HCT116 (cell line): ENCODE results near the gene RIN3. TPM values are rescaled to one million over a fixed set of nuclear protein-coding genes. Genes with fewer than 3 reads are reported as not detected.

Source experiments
- ATAC-seq: fragments of 200-7000 bp; cut with Tn5 transposase; 2 replicates; pipeline ENCODE4 v1.9.1; 2020; ENCODE audit warnings: mild to moderate bottlenecking, moderate library complexity
- BruUV-seq: library from RNA; stranded (reverse); fragments of 400-500 nt; replicated peaks from 2 replicates; lab custom pipeline; 2021; lab: Mats Ljungman, UMichigan
- CTCF ChIA-PET: fragments of 300-600 bp; sonication (Branson Sonifier 250); formaldehyde crosslinking; loops from one replicate; lab custom pipeline; 2021; ENCODE audit warnings: antibody characterized with exemption; lab: Charles Lee
- POLR2A ChIA-PET: fragments of 300-600, 350-600 bp; sonication (Branson Sonifier 250); formaldehyde crosslinking; loops from one replicate; lab custom pipeline; 2021; ENCODE audit warnings: antibody characterized with exemption; lab: Charles Lee
- RAD21 ChIA-PET, 2 experiments: fragments of 300-600 bp; sonication (Branson Sonifier 250); formaldehyde crosslinking; loops; one replicate each; lab custom pipeline; 2023; ENCODE audit warnings: low total read pairs in 2 of 2; ENCODE audit not compliant: uncharacterized antibody in 2 of 2, unreplicated experiment in 2 of 2, low non-redundant PET in 1 of 2; lab: Charles Lee
- DNase-seq: peaks from one replicate; pipeline ENCODE4 v3.0.0-alpha.2; 2010; ENCODE audit warnings: low read depth, low spot score
- H2AFZ ChIP-seq: fragments of 200-600 bp; shearing (Covaris generic), sonication (generic); 2 replicates; pipeline ENCODE4 v1.6.1; 2017; ENCODE audit warnings: low read depth, mixed run types, mixed read lengths, antibody characterized with exemption, low read length; ENCODE audit not compliant: poor library complexity, severe bottlenecking
- H3K27ac ChIP-seq: 2 replicates; pipeline ENCODE4 v1.5.1; 2012; ENCODE audit warnings: low read depth, low read length
- H3K27me3 ChIP-seq: fragments of 200-600 bp; sonication (generic); 2 replicates; pipeline ENCODE4 v1.6.1; 2016; ENCODE audit warnings: mixed run types, low read length, mixed read lengths; ENCODE audit not compliant: insufficient read depth
- H3K36me3 ChIP-seq, 2 experiments: fragments of 200-500 bp in 1 of 2; fragments of 200-600 bp in 1 of 2; sonication (Bioruptor generic) in 1 of 2; sonication (generic) in 1 of 2; 2 replicates each; pipeline versions ENCODE4 v1.5.1 to v1.6.1; 2014 to 2016; ENCODE audit warnings: low read length in 2 of 2, inconsistent platforms in 1 of 2, mixed read lengths in 1 of 2, mixed run types in 1 of 2; ENCODE audit not compliant: insufficient read depth in 2 of 2, control insufficient read depth in 1 of 2
- H3K4me1 ChIP-seq, 2 experiments: fragments of 200-600 bp in 1 of 2; sonication (generic) in 1 of 2; 2 replicates each; pipeline versions ENCODE4 v1.5.1 to v1.6.1; 2012 to 2017; ENCODE audit warnings: low read length in 2 of 2, inconsistent platforms in 1 of 2, mild to moderate bottlenecking in 1 of 2, mixed read lengths in 1 of 2, mixed run types in 1 of 2, moderate library complexity in 1 of 2; ENCODE audit not compliant: insufficient read depth in 2 of 2, control insufficient read depth in 1 of 2
- H3K4me2 ChIP-seq: fragments of 200-600 bp; sonication (generic); 2 replicates; pipeline ENCODE4 v1.6.1; 2017; ENCODE audit warnings: mixed run types, low read length, mixed read lengths
- H3K4me3 ChIP-seq, 2 experiments: fragments of 200-600 bp in 1 of 2; sonication (generic) in 1 of 2; replicated peaks in 1 of 2; 2 replicates each; pipeline ENCODE4 v1.5.1; 2011 to 2016; ENCODE audit warnings: low read length in 2 of 2, control low read depth in 1 of 2, low read depth in 1 of 2, mild to moderate bottlenecking in 1 of 2, mixed read lengths in 1 of 2, mixed run types in 1 of 2
- H3K79me2 ChIP-seq: fragments of 200-600 bp; sonication (generic); 2 replicates; pipeline ENCODE4 v1.6.1; 2017; ENCODE audit warnings: mild to moderate bottlenecking, mixed run types, low read length, moderate library complexity, mixed read lengths; ENCODE audit not compliant: insufficient read depth
- H3K9ac ChIP-seq: fragments of 200-600 bp; sonication (generic); 2 replicates; pipeline ENCODE4 v1.6.1; 2016; ENCODE audit warnings: low read length, mixed read lengths
- H3K9me2 ChIP-seq: fragments of 200-600 bp; sonication (generic), shearing (Covaris generic); 2 replicates; pipeline ENCODE4 v1.6.1; 2017; ENCODE audit warnings: mixed run types, mild to moderate bottlenecking, moderate library complexity; ENCODE audit not compliant: insufficient read depth
- H3K9me3 ChIP-seq, 2 experiments: fragments of 200-500 bp in 1 of 2; fragments of 200-600 bp in 1 of 2; sonication (Bioruptor generic) in 1 of 2; sonication (generic) in 1 of 2; 2 replicates each; pipeline ENCODE4 v1.6.1; 2014 to 2017; ENCODE audit warnings: low read length in 2 of 2, mixed read lengths in 2 of 2, inconsistent platforms in 1 of 2, low read depth in 1 of 2, mild to moderate bottlenecking in 1 of 2, mixed run types in 1 of 2, moderate library complexity in 1 of 2; ENCODE audit not compliant: control insufficient read depth in 1 of 2, insufficient read depth in 1 of 2
- H4K20me1 ChIP-seq: fragments of 200-600 bp; sonication (generic), shearing (Covaris generic); 2 replicates; pipeline ENCODE4 v1.6.1; 2017; ENCODE audit warnings: mixed run types, mild to moderate bottlenecking, moderate library complexity; ENCODE audit not compliant: insufficient read depth
- CBX3 ChIP-seq: IDR thresholded peaks from 2 replicates; pipeline ENCODE4 v1.6.1; 2012; ENCODE audit warnings: low read depth
- EGR1 ChIP-seq: IDR thresholded peaks from 2 replicates; pipeline ENCODE4 v1.6.1; 2012; ENCODE audit warnings: low read depth
- ELF1 ChIP-seq: IDR thresholded peaks from 2 replicates; pipeline ENCODE4 v1.6.1; 2012; ENCODE audit warnings: low read depth, borderline replicate concordance
- EZH2phosphoT487 ChIP-seq: fragments of 200-600 bp; IDR thresholded peaks from 2 replicates; pipeline ENCODE4 v1.6.1; 2018; ENCODE audit warnings: antibody characterized with exemption, borderline replicate concordance
- JUND ChIP-seq: IDR thresholded peaks from 2 replicates; pipeline ENCODE4 v1.6.1; 2012
- POLR2A ChIP-seq: IDR thresholded peaks from 2 replicates; pipeline ENCODE4 v1.7.0; 2011; ENCODE audit warnings: borderline replicate concordance; ENCODE audit not compliant: insufficient read depth, insufficient read length; ENCODE audit errors: extremely low read depth
- POLR2AphosphoS5 ChIP-seq: IDR thresholded peaks from 2 replicates; pipeline ENCODE4 v1.6.1; 2011; ENCODE audit warnings: mild to moderate bottlenecking, low read depth, low read length, moderate library complexity
- RAD21 ChIP-seq: IDR thresholded peaks from 2 replicates; pipeline ENCODE4 v1.6.1; 2012; ENCODE audit warnings: low read depth, mild to moderate bottlenecking
- SIN3A ChIP-seq: IDR thresholded peaks from 2 replicates; pipeline ENCODE4 v1.6.1; 2012; ENCODE audit warnings: low read depth
- SP1 ChIP-seq: IDR thresholded peaks from 2 replicates; pipeline ENCODE4 v1.6.1; 2012; ENCODE audit warnings: low read depth
- SRF ChIP-seq: IDR thresholded peaks from 2 replicates; pipeline ENCODE4 v1.6.1; 2012; ENCODE audit warnings: low read depth
- TCF7L2 ChIP-seq: IDR thresholded peaks from 2 replicates; pipeline ENCODE4 v1.7.0; 2011; ENCODE audit warnings: borderline replicate concordance, inconsistent platforms; ENCODE audit not compliant: insufficient read depth, insufficient read length; ENCODE audit errors: extremely low read depth
- YY1 ChIP-seq: IDR thresholded peaks from 2 replicates; pipeline ENCODE4 v1.6.1; 2011; ENCODE audit warnings: low read length, low read depth, moderate library complexity, mild to moderate bottlenecking; ENCODE audit not compliant: insufficient replicate concordance; ENCODE audit errors: extremely low read depth
- ZNF274 ChIP-seq: fragments of 200-500 bp; sonication (Bioruptor generic); IDR thresholded peaks from 2 replicates; pipeline ENCODE4 v1.6.1; 2014; ENCODE audit warnings: mild to moderate bottlenecking, low read depth, low read length, inconsistent platforms
- intact Hi-C: fragments of 100-400 bp; cut with micrococcal nuclease; formaldehyde crosslinking; loops from 2 replicates; pipeline ENCODE4 v1.10.0; 2022
- total RNA-seq: library from RNA; stranded (reverse); gene quantifications from one replicate; pipeline ENCODE4 v1.2.1, GENCODE V29; 2021; ENCODE audit not compliant: unreplicated experiment
- TF ChIP-seq, protein P1 (sequence below): IDR thresholded peaks from 2 replicates; pipeline ENCODE4 v1.6.1; 2011; ENCODE audit warnings: mild to moderate bottlenecking, low read length, moderate library complexity; ENCODE audit not compliant: insufficient replicate concordance; ENCODE audit errors: extremely low read depth
- TF ChIP-seq, protein P2 (sequence below): IDR thresholded peaks from 2 replicates; pipeline ENCODE4 v1.6.1; 2012
- TF ChIP-seq, protein P3 (sequence below), 3 experiments: fragments of 200-600 bp in 1 of 3; sonication (generic) in 1 of 3; IDR thresholded peaks in 2 of 3; conservative IDR thresholded peaks in 1 of 3; 2 replicates each; pipeline ENCODE4 v1.5.1; 2012 to 2017; ENCODE audit warnings: low read depth in 2 of 3, low read length in 2 of 3, antibody characterized with exemption in 1 of 3, borderline replicate concordance in 1 of 3, control low read depth in 1 of 3, mild to moderate bottlenecking in 1 of 3, mixed read lengths in 1 of 3, mixed run types in 1 of 3, moderate library complexity in 1 of 3; ENCODE audit not compliant: insufficient read depth in 1 of 3
- TF ChIP-seq, protein P4 (sequence below): IDR thresholded peaks from 2 replicates; pipeline ENCODE4 v1.6.1; 2012; ENCODE audit warnings: low read depth

Gene RIN3
- total RNA-seq, 1 experiment from 2014 or later, result 22.2 TPM

DNA sequence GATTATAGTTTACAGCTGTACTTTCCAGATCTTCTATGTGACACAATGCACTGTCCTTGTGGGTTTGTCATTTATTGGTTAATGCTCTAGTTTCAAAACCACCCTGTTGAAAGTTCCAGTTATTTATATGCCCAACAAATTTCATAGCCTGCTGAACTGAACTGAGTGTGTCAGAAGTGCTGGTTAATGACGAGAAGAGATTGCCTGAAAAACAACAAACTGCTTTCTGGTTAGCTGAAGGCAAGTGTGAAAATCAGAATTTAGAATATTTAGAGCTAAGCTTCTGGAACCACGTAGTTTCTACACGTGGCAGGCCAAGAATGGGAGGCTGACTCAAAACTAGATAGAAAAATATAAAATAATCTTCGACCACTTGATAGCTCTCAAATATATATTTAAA, 19.1 kb upstream of the RIN3 start:
- Histone ChIP-seq H3K9me2 (no peaks in the 10 kb centered on the region), H3K27ac (no peak overlapping the region), H3K27me3 (no peaks in the 10 kb centered on the region), H3K36me3 (no peaks in the 10 kb centered on the region), H3K79me2 (no peaks in the 10 kb centered on the region), H4K20me1 (no peaks in the 10 kb centered on the region), H3K4me2 (no peak overlapping the region), H2AFZ (no peak overlapping the region), H3K9ac (no peak overlapping the region), H3K4me1 (peaks cover 0 to 5% of the 10 kb centered on the region in 2 experiments; a peak in 1 of 4 replicates), H3K9me3 (no peaks in the 10 kb centered on the region), H3K4me3 (no peak overlapping the region)
- RAD21 ChIA-PET, result no interaction called here
- POLR2A ChIA-PET, result no interaction called here
- intact Hi-C loops, result no loop called here
- DNase-seq (no peak), ATAC-seq (no peak)
- TF ChIP-seq SIN3A, result no peak
- TF ChIP-seq SRF, result no peak
- no peak for TF ChIP-seq EGR1
- no peak for TF ChIP-seq CBX3
- no peak for TF ChIP-seq SP1
- TF ChIP-seq ELF1, result no peak
- TF ChIP-seq, protein P1, sequence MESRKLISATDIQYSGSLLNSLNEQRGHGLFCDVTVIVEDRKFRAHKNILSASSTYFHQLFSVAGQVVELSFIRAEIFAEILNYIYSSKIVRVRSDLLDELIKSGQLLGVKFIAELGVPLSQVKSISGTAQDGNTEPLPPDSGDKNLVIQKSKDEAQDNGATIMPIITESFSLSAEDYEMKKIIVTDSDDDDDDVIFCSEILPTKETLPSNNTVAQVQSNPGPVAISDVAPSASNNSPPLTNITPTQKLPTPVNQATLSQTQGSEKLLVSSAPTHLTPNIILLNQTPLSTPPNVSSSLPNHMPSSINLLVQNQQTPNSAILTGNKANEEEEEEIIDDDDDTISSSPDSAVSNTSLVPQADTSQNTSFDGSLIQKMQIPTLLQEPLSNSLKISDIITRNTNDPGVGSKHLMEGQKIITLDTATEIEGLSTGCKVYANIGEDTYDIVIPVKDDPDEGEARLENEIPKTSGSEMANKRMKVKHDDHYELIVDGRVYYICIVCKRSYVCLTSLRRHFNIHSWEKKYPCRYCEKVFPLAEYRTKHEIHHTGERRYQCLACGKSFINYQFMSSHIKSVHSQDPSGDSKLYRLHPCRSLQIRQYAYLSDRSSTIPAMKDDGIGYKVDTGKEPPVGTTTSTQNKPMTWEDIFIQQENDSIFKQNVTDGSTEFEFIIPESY, result no peak
- no peak for TF ChIP-seq YY1
- TF ChIP-seq EZH2phosphoT487, result no peak
- TF ChIP-seq, protein P2, sequence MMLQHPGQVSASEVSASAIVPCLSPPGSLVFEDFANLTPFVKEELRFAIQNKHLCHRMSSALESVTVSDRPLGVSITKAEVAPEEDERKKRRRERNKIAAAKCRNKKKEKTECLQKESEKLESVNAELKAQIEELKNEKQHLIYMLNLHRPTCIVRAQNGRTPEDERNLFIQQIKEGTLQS, result no peak
- TF ChIP-seq JUND, result no peak
- no peak for TF ChIP-seq ZNF274
- TF ChIP-seq POLR2A, result no peak
- TF ChIP-seq, protein P3, sequence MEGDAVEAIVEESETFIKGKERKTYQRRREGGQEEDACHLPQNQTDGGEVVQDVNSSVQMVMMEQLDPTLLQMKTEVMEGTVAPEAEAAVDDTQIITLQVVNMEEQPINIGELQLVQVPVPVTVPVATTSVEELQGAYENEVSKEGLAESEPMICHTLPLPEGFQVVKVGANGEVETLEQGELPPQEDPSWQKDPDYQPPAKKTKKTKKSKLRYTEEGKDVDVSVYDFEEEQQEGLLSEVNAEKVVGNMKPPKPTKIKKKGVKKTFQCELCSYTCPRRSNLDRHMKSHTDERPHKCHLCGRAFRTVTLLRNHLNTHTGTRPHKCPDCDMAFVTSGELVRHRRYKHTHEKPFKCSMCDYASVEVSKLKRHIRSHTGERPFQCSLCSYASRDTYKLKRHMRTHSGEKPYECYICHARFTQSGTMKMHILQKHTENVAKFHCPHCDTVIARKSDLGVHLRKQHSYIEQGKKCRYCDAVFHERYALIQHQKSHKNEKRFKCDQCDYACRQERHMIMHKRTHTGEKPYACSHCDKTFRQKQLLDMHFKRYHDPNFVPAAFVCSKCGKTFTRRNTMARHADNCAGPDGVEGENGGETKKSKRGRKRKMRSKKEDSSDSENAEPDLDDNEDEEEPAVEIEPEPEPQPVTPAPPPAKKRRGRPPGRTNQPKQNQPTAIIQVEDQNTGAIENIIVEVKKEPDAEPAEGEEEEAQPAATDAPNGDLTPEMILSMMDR (IDR thresholded peaks at IDR 0.05 in 2 of 3, conservative IDR thresholded peaks at IDR 0.05 in 1 of 3; ENCODE audit: borderline replicate concordance in 1 of 3, insufficient read depth in 1 of 3, low read depth in 2 of 3, low read length in 2 of 3), result no peak
- TF ChIP-seq POLR2AphosphoS5, result no peak
- no peak for TF ChIP-seq TCF7L2
- TF ChIP-seq, protein P4, sequence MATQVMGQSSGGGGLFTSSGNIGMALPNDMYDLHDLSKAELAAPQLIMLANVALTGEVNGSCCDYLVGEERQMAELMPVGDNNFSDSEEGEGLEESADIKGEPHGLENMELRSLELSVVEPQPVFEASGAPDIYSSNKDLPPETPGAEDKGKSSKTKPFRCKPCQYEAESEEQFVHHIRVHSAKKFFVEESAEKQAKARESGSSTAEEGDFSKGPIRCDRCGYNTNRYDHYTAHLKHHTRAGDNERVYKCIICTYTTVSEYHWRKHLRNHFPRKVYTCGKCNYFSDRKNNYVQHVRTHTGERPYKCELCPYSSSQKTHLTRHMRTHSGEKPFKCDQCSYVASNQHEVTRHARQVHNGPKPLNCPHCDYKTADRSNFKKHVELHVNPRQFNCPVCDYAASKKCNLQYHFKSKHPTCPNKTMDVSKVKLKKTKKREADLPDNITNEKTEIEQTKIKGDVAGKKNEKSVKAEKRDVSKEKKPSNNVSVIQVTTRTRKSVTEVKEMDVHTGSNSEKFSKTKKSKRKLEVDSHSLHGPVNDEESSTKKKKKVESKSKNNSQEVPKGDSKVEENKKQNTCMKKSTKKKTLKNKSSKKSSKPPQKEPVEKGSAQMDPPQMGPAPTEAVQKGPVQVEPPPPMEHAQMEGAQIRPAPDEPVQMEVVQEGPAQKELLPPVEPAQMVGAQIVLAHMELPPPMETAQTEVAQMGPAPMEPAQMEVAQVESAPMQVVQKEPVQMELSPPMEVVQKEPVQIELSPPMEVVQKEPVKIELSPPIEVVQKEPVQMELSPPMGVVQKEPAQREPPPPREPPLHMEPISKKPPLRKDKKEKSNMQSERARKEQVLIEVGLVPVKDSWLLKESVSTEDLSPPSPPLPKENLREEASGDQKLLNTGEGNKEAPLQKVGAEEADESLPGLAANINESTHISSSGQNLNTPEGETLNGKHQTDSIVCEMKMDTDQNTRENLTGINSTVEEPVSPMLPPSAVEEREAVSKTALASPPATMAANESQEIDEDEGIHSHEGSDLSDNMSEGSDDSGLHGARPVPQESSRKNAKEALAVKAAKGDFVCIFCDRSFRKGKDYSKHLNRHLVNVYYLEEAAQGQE, result no peak
- TF ChIP-seq RAD21, result no peak
- CTCF ChIA-PET, result no interaction called here
- no TSS peak for BruUV-seq
